Cardiac muscle cell (in vitro differentiated cells and primary cell): ENCODE data around the gene LMLN. TPM values are rescaled to one million over a fixed set of nuclear protein-coding genes. Genes with fewer than 3 reads are reported as not detected.

Source experiments
- DNase-seq, 2 donors: peaks; one replicate each; pipeline versions ENCODE4 v3.0.0 to v3.0.0-alpha.2; 2010 to 2017; ENCODE audit warnings: low read depth in 1 of 2, low spot score in 1 of 2
- H3K27ac ChIP-seq: fragments of 200-600 bp; sonication (generic); 2 replicates; pipeline ENCODE4 v1.5.1; 2016
- H3K27me3 ChIP-seq: fragments of 200-600 bp; sonication (generic); 2 replicates; pipeline ENCODE4 v1.6.0; 2016; ENCODE audit warnings: control low read depth
- H3K36me3 ChIP-seq: fragments of 200-600 bp; sonication (generic); 2 replicates; pipeline ENCODE4 v1.5.1; 2016; ENCODE audit warnings: control low read depth
- H3K4me1 ChIP-seq: fragments of 200-600 bp; sonication (generic); 2 replicates; pipeline ENCODE4 v1.8.1; 2017; ENCODE audit warnings: low read depth, mild to moderate bottlenecking, mixed run types
- H3K4me3 ChIP-seq: fragments of 200-600 bp; sonication (generic); 2 replicates; pipeline ENCODE4 v1.5.1; 2016; ENCODE audit warnings: mild to moderate bottlenecking
- H3K9me3 ChIP-seq: fragments of 200-600 bp; sonication (generic); 2 replicates; pipeline ENCODE4 v1.5.1; 2017; ENCODE audit warnings: low read depth, mild to moderate bottlenecking, control low read depth
- CTCF ChIP-seq: IDR thresholded peaks from 2 replicates; pipeline ENCODE4 v1.5.1; 2012; ENCODE audit warnings: low read depth, mild to moderate bottlenecking, low read length
- polyA plus RNA-seq: library from polyadenylated mRNA; unstranded; fragments of >200 nt; fragmentation: Nextera tagmentation; extraction: Ambion mirVana; gene quantifications from 2 replicates; pipeline ENCODE4 v1.2.1, GENCODE V29; 2016
- total RNA-seq: library from RNA; depleted of rRNA; stranded (reverse); fragments of >200 nt; gene quantifications from 2 replicates; pipeline ENCODE4 v1.2.3, GENCODE V29; 2016

Gene LMLN
- total and polyA plus RNA-seq, 2 experiments from 2014 or later, result 4.9 to 7.7 TPM

DNA sequence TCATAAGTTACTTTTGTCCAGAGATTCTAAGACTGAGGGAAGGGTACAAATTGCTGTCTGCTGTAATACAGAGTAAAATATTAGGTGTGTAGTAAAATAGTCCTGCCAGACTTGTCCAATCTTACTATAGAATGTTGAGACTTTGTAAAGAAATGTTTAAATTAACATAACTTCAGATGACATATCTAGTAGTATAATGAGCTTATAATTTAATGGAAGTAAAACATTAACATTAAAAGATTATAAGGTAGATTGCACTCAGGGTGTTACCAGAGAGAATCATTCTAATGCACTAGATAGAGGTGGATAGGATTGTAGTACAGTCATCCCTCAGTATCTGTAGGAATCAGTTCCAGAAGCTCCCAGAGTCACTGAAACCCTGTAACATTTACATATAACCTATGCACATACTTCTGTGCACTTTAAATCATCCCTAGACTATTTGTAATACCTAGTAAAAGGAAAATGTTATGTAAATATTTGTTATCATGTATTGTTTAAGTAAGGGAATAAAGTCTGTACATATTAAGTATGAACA lies 130.8 kb downstream of the LMLN start:
- no peak for TF ChIP-seq CTCF
- Histone ChIP-seq H3K27ac (no peak overlapping the region), H3K9me3 (no peaks in the 10 kb centered on the region), H3K4me1 (no peaks in the 10 kb centered on the region), H3K36me3 (no peaks in the 10 kb centered on the region), H3K4me3 (no peak overlapping the region), H3K27me3 (peaks cover 63% of the 10 kb centered on the region)
- DNase-seq, result no peak

- no peaks in the 10 kb centered on the region for H3K9me3 ChIP-seq
- H3K4me3 ChIP-seq, result no peak overlapping the region
- H3K36me3 ChIP-seq, result no peaks in the 10 kb centered on the region
- no peaks in the 10 kb centered on the region for H3K4me1 ChIP-seq
- no peak for TF ChIP-seq CTCF
- peaks cover 49% of the 10 kb centered on the region for H3K27me3 ChIP-seq
- DNase-seq, result no peak
- no peak overlapping the region for H3K27ac ChIP-seq
These were observed 132.3 kb downstream of the LMLN start for GRCh38 chr3:198092276-198092675.

- Histone ChIP-seq H3K9me3 (no peaks in the 10 kb centered on the region), H3K4me1 (no peaks in the 10 kb centered on the region), H3K4me3 (no peak overlapping the region), H3K27me3 (peaks cover 39% of the 10 kb centered on the region), H3K36me3 (no peaks in the 10 kb centered on the region), H3K27ac (no peak overlapping the region)
- DNase-seq, result no peak
- no peak for TF ChIP-seq CTCF
These were observed 133.2 kb downstream of the LMLN start for GRCh38 chr3:198093112-198093679.

Other genes with a start within 250 kb of the LMLN start
- 32.2 and 46.2 TPM in 2 replicates for gene RUBCN, start 223.3 kb upstream of the LMLN start, total RNA-seq
- gene RUBCN, start 223.3 kb upstream of the LMLN start, polyA plus RNA-seq, result 15.4 and 17.4 TPM in 2 replicates
- gene FYTTD1, start 210.3 kb upstream of the LMLN start, total RNA-seq, result 24.3 and 46.8 TPM in 2 replicates
- 62.8 and 65.9 TPM in 2 replicates for gene FYTTD1, start 210.3 kb upstream of the LMLN start, polyA plus RNA-seq
- 25.1 and 38.9 TPM in 2 replicates for gene LRCH3, start 169.0 kb upstream of the LMLN start, total RNA-seq
- gene LRCH3, start 169.0 kb upstream of the LMLN start, polyA plus RNA-seq, result 34.0 and 36.7 TPM in 2 replicates
- gene RPL35A, start 10.0 kb upstream of the LMLN start, total RNA-seq, result 907 and 984 TPM in 2 replicates
- 845 and 927 TPM in 2 replicates for gene RPL35A, start 10.0 kb upstream of the LMLN start, polyA plus RNA-seq